Measurements from ENCODE around the gene TNIK.

Gene TNIK

GRCh38 chr3:171441381-171441780, 18.8 kb downstream of the TNIK start:
- no peak overlapping the region for H3K4me3 ChIP-seq (ENCODE audit: low read length)
- no peak for DNase-seq (ENCODE audit: low read depth)
- TF ChIP-seq CTCF (conservative IDR thresholded peaks at IDR 0.05; ENCODE audit: low read length), result no peak

GRCh38 chr3:171439996-171440395, 20.2 kb downstream of the TNIK start:
- no peak overlapping the region for H3K4me3 ChIP-seq (ENCODE audit: low read length)
- no peak for TF ChIP-seq CTCF (conservative IDR thresholded peaks at IDR 0.05; ENCODE audit: low read length)
- no peak for DNase-seq (ENCODE audit: low read depth)

- H3K4me3 ChIP-seq (ENCODE audit: low read length), result no peak overlapping the region
- TF ChIP-seq CTCF (conservative IDR thresholded peaks at IDR 0.05; ENCODE audit: low read length), result no peak
- DNase-seq (ENCODE audit: low read depth), result no peak
These were observed 23.0 kb downstream of the TNIK start for GRCh38 chr3:171437115-171437756.

- no peak overlapping the region for H3K4me3 ChIP-seq (ENCODE audit: low read length)
- DNase-seq (ENCODE audit: low read depth), result no peak
- TF ChIP-seq CTCF (conservative IDR thresholded peaks at IDR 0.05; ENCODE audit: low read length), result no peak
These were observed 23.8 kb downstream of the TNIK start for GRCh38 chr3:171436380-171436779.

- no peak for TF ChIP-seq CTCF (conservative IDR thresholded peaks at IDR 0.05; ENCODE audit: low read length)
- DNase-seq (ENCODE audit: low read depth), result no peak
- no peak overlapping the region for H3K4me3 ChIP-seq (ENCODE audit: low read length)
These were observed 24.4 kb downstream of the TNIK start for GRCh38 chr3:171435757-171436156.

- DNase-seq (ENCODE audit: low read depth), result no peak
- H3K4me3 ChIP-seq (ENCODE audit: low read length), result no peak overlapping the region
- TF ChIP-seq CTCF (conservative IDR thresholded peaks at IDR 0.05; ENCODE audit: low read length), result no peak
These were observed 25.1 kb downstream of the TNIK start for GRCh38 chr3:171435143-171435542.

GRCh38 chr3:171432548-171432947, 27.7 kb downstream of the TNIK start:
- no peak for TF ChIP-seq CTCF (conservative IDR thresholded peaks at IDR 0.05; ENCODE audit: low read length)
- H3K4me3 ChIP-seq (ENCODE audit: low read length), result no peak overlapping the region
- DNase-seq (ENCODE audit: low read depth), result no peak
